ENCODE data around the gene CCDC33. TPM values are rescaled to one million over a fixed set of nuclear protein-coding genes. Genes with fewer than 3 reads are reported as not detected.

Gene CCDC33
- total RNA-seq, 1 donor from 2014 or later, result not detected

GRCh38 chr15:74206801-74207281 is 29.3 kb upstream of the CCDC33 start:
- TF ChIP-seq, protein P1, sequence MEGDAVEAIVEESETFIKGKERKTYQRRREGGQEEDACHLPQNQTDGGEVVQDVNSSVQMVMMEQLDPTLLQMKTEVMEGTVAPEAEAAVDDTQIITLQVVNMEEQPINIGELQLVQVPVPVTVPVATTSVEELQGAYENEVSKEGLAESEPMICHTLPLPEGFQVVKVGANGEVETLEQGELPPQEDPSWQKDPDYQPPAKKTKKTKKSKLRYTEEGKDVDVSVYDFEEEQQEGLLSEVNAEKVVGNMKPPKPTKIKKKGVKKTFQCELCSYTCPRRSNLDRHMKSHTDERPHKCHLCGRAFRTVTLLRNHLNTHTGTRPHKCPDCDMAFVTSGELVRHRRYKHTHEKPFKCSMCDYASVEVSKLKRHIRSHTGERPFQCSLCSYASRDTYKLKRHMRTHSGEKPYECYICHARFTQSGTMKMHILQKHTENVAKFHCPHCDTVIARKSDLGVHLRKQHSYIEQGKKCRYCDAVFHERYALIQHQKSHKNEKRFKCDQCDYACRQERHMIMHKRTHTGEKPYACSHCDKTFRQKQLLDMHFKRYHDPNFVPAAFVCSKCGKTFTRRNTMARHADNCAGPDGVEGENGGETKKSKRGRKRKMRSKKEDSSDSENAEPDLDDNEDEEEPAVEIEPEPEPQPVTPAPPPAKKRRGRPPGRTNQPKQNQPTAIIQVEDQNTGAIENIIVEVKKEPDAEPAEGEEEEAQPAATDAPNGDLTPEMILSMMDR (IDR thresholded peaks at IDR 0.05), result no peak
- no peak overlapping the region for H3K4me3 ChIP-seq
- no peaks in the 10 kb centered on the region for H3K9me3 ChIP-seq
- H3K4me1 ChIP-seq, result no peaks in the 10 kb centered on the region
- DNase-seq (no peak), ATAC-seq (no peak)
- no peaks in the 10 kb centered on the region for H3K36me3 ChIP-seq
- no peaks in the 10 kb centered on the region for H3K27me3 ChIP-seq
- intact Hi-C loops (cut with DNase I), result no loop called here
- no peak overlapping the region for H3K27ac ChIP-seq

- Histone ChIP-seq H3K36me3 (no peaks in the 10 kb centered on the region), H3K4me3 (no peak overlapping the region), H3K27ac (no peak overlapping the region), H3K9me3 (no peaks in the 10 kb centered on the region), H3K27me3 (no peaks in the 10 kb centered on the region), H3K4me1 (no peaks in the 10 kb centered on the region)
- intact Hi-C loops (cut with DNase I), result no loop called here
- TF ChIP-seq, protein P1 (IDR thresholded peaks at IDR 0.05), result no peak
- DNase-seq (no peak), ATAC-seq (no peak)
Observed at GRCh38 chr15:74207652-74208440, 28.3 kb upstream of the CCDC33 start.

GRCh38 chr15:74208496-74208895 is 27.6 kb upstream of the CCDC33 start:
- no peaks in the 10 kb centered on the region for H3K36me3 ChIP-seq
- no peaks in the 10 kb centered on the region for H3K4me1 ChIP-seq
- no peak overlapping the region for H3K4me3 ChIP-seq
- TF ChIP-seq, protein P1 (IDR thresholded peaks at IDR 0.05), result no peak
- DNase-seq (no peak), ATAC-seq (no peak)
- H3K27me3 ChIP-seq, result no peaks in the 10 kb centered on the region
- intact Hi-C loops (cut with DNase I), result no loop called here
- H3K9me3 ChIP-seq, result no peaks in the 10 kb centered on the region
- H3K27ac ChIP-seq, result no peak overlapping the region

GRCh38 chr15:74208901-74209559 is 27.1 kb upstream of the CCDC33 start:
- no peak for DNase-seq
- TF ChIP-seq, protein P1 (IDR thresholded peaks at IDR 0.05), result no peak
- intact Hi-C loops (cut with DNase I), result no loop called here

GRCh38 chr15:74209560-74209958 is 26.6 kb upstream of the CCDC33 start:
- Histone ChIP-seq H3K27me3 (no peaks in the 10 kb centered on the region), H3K9me3 (no peaks in the 10 kb centered on the region), H3K36me3 (no peaks in the 10 kb centered on the region), H3K4me3 (no peak overlapping the region), H3K27ac (no peak overlapping the region), H3K4me1 (no peaks in the 10 kb centered on the region)
- intact Hi-C loops (cut with DNase I), result no loop called here
- no peak for DNase-seq
- no peak for ATAC-seq
- TF ChIP-seq, protein P1 (IDR thresholded peaks at IDR 0.05), result no peak

More at GRCh38 chr15:74208901-74209559, 27.1 kb upstream of the CCDC33 start:
- H3K4me3 ChIP-seq, result no peak overlapping the region
- no peaks in the 10 kb centered on the region for H3K27me3 ChIP-seq
- H3K27ac ChIP-seq, result no peak overlapping the region
- no peaks in the 10 kb centered on the region for H3K36me3 ChIP-seq
- H3K4me1 ChIP-seq, result no peaks in the 10 kb centered on the region
- H3K9me3 ChIP-seq, result no peaks in the 10 kb centered on the region
- ATAC-seq, result no peak

Data from upper lobe of right lung (tissue), 1 donor.